GM04504 (cell line): ENCODE measurements around the gene LTN1.
"Not testable (repeated sequence)": the region's sequence is repeated elsewhere in the genome, so short reads cannot be mapped to it uniquely, and the experiment has no call there.

Experiments used
- DNase-seq: peaks from one replicate; pipeline ENCODE4 v3.0.0-alpha.2; 2012; ENCODE audit warnings: low read depth

LTN1 gene, protein sequence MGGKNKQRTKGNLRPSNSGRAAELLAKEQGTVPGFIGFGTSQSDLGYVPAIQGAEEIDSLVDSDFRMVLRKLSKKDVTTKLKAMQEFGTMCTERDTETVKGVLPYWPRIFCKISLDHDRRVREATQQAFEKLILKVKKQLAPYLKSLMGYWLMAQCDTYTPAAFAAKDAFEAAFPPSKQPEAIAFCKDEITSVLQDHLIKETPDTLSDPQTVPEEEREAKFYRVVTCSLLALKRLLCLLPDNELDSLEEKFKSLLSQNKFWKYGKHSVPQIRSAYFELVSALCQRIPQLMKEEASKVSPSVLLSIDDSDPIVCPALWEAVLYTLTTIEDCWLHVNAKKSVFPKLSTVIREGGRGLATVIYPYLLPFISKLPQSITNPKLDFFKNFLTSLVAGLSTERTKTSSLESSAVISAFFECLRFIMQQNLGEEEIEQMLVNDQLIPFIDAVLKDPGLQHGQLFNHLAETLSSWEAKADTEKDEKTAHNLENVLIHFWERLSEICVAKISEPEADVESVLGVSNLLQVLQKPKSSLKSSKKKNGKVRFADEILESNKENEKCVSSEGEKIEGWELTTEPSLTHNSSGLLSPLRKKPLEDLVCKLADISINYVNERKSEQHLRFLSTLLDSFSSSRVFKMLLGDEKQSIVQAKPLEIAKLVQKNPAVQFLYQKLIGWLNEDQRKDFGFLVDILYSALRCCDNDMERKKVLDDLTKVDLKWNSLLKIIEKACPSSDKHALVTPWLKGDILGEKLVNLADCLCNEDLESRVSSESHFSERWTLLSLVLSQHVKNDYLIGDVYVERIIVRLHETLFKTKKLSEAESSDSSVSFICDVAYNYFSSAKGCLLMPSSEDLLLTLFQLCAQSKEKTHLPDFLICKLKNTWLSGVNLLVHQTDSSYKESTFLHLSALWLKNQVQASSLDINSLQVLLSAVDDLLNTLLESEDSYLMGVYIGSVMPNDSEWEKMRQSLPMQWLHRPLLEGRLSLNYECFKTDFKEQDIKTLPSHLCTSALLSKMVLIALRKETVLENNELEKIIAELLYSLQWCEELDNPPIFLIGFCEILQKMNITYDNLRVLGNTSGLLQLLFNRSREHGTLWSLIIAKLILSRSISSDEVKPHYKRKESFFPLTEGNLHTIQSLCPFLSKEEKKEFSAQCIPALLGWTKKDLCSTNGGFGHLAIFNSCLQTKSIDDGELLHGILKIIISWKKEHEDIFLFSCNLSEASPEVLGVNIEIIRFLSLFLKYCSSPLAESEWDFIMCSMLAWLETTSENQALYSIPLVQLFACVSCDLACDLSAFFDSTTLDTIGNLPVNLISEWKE (N-terminal part only)

DNA sequence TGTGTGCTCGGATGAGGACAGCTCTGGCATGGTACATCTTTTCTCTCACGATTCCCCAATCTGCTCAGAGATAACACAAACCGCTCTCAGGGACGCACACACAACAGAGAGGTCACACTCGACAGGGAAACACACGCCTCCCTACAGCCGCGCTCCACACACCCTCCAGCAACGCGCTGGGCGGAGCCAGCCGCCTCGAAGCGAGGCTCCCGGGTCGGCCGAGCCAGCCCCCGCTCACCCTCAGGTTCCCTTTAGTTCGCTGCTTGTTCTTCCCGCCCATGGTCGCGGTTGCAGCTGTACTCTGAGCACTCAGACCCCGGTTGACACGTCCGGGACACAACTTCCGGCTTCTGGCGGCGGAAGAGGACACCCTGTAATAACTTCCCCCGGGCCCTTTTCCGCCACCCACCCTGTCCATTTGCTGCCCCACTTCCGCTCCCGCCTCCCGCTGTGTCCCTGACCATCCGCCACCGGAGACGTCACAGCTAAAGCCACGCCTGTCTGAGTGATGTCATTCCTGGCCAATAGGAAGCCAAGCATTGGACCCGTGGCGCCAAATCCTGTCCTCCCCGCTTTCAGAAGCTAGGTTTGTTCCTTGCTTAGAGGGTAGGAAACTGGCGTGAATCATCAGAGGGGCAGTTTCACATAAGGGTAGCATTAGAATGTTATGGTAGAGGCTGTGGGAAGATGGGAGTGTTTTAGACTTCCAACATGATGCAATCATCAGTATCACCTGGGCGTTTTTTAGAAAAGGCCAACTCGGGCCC is at the start of gene LTN1:
TSS of gene LTN1 (minus strand) at position 352 of the 767 bp plus-strand sequence. CDS start at position 280, 72 bp downstream.
- DNase-seq = peak; percentile 99

DNA sequence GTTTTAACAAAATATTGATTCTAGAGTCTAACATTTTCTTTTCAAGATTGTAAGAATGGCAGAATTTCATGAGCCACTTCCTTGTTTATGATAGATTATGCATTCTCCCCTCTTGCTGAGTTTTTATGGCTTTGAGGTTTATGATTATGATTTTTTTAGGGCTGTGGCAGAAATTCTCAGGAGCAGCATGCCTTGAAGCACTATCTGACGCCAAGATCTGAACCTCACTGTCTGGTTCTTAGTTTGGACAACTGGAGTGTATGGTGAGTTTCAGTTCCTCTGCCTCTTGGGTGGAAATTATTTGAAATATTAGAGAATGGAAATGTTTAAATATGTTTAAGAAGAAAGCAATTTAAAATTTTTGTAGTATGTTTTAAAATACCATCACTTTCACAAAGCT is 42.0 kb upstream of the LTN1 start:
- no peak for DNase-seq

DNA sequence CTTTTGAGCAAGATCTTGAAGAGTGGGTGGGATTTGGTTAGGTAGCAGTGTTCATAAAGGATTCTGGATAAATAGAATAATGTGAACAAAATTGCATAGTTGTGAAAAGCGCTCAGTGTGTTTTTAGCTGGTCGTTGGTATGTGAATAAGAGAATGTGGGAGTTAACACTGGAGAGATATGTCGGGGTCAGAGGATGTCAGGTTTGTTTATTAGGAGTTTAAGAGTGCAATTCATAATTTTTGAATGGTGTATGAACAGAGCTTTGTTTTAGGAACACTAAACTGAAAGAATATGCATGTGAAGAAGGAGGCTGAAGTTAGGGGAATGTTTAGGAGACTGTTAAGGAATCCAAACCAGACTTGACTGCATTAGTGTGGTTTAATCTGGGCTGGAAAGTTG is 41.2 kb upstream of the LTN1 start:
- no peak for DNase-seq

DNA sequence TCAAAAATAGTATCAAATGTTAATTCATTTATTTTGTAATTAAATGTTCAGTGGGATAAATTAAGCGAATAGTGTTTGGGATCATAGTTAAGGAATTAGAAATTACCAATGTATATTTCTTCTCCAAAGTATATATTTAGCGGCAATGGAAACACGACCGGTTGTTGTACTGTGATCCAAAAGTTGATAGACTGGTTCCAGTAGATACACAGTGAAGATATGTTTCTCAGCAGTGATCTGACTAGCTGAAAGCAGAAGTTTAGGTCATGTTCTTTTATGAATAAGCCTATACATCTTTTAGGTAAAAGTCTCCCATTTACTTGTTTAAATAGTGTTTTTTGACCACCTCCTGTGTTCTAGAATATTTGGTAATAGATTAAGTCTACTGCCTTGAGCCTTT is 40.6 kb upstream of the LTN1 start:
- no peak for DNase-seq

DNA sequence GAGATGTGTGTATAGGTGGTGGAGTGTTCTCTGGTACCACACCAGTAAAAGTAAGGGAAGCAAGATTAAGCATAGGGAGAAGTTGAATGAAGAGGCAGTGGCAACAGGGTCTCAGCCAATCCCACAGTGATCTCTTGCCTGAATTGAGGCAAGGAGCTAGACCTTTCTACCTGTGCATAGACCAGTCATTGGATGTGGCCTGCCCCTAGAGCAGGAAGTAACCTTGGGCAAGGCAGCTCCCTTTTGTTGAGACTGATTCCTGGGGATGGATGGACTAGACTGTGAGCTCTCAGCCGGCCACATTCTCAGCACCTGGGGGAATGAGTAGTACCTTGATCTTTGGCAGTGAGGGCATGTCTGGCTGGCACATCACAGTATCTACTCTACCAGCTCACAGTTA is 38.2 kb upstream of the LTN1 start:
- DNase-seq = no peak

DNA sequence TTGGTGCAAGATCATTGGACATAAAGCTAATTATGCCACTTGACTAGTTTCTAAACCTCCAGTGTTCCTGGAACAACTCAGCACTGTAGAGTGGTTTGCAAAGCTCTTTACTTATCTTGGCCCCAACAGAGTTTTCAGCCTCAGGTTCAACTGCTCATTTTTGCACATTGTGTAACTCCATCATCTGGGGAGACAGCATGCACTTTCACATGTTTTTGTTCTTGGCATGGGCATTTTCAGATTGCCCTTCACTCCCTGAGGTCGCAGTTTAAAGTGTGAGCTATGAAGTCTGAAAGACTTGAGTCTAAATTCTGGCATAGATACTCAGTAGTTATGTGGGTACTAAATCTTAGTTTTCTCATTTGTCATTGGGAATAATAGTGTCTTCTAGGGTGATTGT is 36.8 kb upstream of the LTN1 start:
- DNase-seq = no peak

DNA sequence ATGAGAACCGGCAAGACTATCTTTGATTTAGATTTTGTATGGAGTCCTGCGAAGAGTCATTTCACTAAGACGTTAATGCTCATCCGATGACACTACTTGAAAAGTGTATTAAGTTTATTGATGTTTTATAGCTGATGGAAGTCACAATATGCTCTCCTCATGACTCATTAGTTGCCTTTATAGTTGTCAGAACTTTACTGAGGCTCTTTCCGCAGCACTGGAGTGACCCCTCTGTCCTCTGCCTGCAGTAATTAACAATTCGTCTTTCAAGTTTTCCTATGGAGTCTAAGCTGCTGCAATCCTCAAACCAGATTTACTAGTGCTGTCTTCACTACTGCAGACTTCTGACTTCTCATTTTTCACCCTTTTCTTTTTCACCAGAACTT is 32.6 kb upstream of the LTN1 start:
- DNase-seq = no peak

DNA sequence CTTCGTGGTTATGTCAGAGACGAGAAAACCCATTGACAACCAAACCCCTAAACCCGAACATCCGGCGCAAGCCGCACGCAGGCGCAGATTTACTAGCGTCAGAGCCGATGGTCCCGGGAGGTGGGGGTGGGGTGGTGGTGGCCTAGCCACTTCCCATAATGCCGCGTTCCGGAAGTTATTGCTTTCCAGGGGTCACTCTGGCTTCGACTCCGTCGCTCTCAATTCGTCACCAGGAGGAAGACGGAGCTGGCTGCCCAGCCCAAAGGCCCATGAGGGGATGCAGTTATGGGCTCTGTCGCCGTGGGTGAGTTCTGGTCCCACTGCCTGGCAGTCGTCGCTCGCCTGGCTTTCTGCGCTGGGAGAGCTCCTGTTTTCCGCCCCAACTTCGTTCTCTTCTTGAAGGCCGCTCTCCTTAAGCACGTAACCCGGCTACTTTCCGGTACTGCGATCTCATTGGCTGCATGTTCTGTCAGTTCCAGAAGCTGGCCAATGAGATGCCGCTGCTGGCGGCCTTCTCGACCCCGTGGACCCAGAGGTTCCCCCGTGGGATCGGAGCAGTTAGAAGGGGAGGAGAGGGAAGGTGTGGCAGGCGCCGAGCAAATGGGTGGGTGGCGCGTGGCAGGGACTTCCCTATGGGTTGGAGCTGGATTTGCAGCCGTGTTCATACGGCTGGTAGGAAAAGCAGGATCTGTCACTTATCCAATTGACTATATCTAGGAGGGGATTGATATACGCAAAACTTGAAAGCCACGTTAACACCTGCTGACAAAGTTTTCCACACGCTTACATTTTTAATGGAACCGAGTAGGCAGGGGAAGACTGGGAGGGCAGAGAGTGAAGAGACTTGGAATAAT is 32.0 kb upstream of the LTN1 start, which contains the start of gene USP16:
TSS of gene USP16 (plus strand) at position 195 of the 854 bp plus-strand sequence. CDS start 3,246 bp downstream, outside the sequence.
- peak; percentile 99 for DNase-seq

DNA sequence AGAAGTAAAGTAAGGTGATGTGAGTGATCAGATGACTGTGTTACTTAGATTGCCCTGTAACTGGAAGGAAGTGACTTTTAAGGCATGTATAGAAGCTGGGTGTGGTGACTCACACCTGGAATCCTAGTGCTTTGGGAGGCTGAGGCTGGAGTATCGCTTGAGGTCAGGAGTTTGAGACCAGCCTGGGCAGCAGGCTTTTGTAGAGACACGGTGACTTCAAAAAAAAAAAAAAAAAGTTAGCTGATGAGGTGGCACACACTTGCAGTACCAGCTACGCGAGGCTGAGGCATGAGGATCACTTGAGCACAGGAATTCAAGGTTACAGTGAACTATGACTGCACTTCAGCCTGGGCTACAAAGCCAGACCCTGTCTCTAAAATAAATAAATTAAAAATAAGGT is 29.5 kb upstream of the LTN1 start:
- DNase-seq = no peak

DNA sequence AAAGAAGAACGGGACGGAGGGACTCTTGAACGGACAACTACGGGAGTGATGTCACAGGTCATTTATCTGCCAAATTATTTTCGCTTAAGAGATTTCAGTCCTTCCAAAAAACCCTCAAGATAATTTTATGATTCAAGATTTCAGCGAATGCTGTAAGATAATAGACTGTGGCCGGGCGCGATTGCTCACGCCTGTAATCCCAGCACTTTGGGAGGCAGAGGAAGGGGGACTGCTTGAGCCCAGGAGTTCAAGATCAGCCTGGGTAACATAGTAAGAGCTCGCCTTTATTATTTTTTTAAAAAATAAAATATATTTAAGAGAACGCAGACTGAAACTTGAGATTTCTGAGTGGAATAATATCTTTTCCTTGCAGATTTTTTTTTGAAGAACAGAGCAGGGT is 25.9 kb upstream of the LTN1 start:
- DNase-seq = no peak

DNA sequence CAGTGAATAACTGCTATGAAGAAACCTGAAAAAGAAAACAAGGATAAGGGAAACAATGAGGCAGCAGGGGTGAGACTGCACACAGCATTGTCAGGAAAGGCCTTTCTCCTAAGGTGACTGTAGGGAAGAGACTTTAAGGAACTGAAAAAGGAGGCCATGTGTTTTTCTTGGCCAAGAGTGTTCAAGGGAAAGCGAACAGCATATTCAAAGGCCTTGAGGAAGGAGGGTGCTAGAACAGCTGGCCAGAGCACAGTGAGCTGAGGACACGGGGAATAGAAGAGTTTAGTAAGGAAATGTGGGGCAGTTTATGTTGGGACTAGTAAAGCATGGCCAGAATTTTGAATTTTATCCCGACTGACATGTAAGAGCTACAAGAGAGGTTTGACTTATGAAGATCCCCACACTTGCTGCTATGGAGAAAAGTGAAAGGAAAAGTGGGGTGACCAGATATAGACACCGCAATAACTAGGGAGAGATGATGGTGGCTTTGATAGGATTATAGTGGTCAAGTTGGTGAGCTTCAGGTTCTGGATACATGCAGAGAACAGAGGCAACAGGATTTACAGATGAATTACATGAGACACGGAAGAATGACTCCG is 25.1 kb upstream of the LTN1 start:
- DNase-seq = no peak

DNA sequence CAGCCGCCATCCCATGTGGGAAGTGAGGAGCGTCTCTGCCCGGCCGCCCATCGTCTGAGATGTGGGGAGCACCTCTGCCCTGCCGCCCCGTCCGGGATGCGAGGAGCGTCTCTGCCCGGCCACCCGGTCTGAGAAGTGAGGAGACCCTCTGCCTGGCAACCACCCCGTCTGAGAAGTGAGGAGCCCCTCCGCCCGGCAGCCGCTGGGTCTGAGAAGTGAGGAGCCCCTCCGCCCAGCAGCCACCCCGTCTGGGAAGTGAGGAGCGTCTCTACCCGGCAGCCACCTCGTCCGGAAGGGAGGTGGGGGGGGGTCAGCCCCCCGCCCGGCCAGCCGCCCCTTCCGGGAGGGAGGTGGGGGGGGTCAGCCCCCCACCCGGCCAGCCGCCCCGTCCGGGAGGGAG is 18.6 kb upstream of the LTN1 start:
- not testable (repeated sequence) for DNase-seq

DNA sequence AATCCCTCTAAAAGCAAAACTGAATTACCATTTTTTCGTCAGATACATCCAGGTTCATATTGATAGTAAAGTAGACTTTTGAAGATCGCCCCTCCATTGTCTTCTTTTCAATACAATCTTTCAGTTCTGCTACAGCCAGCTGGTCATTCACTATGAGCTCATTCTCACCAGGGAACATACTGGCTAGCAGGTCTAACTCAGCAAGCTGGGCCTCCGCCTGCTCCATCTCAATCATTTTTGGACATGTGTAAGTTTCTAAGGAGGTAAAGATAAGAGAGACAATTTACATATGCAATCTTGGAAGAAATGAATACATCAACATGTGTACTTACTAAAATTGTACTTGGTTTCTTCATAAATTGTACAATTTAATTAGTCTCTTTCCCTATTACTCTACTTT is 15.7 kb upstream of the LTN1 start:
- DNase-seq = no peak

DNA sequence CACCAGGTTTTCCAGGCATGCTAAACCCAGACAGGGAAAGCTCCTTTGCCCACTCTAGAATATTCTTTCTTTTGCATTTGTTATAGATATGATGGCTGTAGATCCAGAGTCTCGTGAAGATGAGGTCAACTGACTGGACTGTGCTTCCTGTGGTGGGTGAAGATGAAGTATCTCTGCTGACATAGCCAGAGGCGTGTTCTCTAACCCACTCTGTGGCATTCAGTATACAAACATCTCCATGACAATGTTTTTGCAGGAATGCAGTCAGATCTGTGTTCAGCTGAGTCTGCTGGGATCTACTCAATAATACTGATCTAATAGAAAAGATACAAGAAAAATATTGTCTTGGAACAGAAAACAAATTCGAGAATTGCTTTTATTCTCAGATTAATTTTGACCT is 15.1 kb upstream of the LTN1 start:
- no peak for DNase-seq

DNA sequence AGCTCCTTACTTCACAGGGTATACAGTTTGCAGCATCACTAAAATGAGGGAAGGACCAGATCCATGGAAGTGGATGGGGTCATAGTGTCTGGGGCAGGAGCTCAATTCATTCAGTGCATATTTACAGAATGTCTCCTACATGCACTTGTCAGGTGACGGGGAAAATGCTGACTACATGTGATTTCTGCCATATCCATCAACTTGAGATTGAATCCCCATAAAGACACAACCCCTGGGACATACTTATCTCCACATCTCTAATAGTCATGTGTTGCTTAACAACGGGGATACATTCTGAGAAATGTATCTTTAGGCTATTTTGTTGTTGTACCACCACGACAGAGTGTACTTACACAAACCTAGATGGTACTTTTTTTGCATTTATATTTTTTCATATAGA is 14.5 kb upstream of the LTN1 start:
- no peak for DNase-seq

DNA sequence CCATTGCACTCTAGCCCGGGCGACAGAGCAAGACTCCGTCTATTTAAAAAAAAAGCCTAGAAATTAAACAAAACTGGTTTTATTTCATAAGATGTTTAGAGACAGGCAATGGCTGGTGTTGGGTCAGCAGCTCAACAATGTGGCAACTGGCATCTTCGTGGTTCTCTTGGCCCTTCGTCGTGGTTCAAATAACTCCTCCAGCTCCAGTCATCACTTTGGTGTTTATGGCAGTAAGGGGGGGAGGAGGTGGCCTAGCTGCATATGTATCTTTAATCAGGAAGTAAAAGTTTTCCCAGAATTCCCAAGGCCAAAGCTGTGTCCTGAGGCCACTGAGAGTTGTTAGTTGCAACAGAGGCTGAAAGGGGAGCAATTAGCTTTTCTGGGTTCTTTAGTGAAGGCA is 13.0 kb upstream of the LTN1 start:
- no peak for DNase-seq

DNA sequence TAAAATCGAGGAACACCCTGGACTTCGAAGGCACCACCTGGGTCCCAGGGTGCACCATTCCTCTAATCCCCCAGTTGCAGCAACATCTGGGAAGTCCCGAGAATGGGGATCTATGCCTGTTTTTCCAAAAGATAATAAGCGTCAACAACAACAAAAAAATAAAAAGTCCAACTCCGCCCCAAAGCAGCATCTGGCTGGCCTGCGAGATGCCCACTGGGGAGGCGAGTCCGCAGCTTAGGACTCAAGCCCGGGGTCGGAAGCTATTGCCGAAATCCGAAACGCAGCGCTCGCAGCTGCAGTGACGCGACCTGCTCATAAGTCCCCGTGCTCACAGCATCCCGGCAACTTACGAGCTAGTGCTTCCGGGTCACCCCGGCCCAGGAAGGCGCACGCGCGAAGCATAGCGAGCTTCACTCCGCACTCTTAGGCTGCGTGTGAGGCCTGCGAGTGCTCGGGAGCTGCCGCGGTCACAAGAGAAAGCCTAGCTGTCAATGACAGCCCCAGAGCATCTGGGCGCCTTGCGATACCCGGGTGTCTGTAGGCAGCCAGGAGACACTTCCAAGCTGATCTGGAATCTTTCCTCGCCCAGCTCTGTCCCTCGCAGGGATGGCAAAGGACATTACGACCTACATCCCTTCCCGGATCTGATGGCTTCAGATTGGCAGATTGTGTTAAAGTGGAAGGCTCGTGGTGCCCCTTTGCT is 9.9 kb upstream of the LTN1 start:
- DNase-seq = peak; percentile 85

DNA sequence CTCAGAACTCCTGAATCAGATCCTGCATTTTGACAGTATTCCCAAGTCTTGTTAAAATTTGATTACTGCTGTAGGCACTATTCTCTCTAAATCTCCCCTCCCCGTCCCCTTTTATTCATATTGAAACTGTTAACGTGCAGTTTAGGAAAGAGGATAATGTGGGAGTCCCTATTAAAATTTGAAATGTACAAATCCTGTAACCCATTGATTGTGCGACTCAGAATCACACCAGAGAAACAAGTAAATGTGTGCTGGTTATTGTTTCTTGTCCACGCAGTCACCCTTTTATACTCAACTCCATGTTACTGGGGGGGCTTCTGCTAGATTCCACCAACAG is 584 bp upstream of the LTN1 start:
- DNase-seq = no peak

DNA sequence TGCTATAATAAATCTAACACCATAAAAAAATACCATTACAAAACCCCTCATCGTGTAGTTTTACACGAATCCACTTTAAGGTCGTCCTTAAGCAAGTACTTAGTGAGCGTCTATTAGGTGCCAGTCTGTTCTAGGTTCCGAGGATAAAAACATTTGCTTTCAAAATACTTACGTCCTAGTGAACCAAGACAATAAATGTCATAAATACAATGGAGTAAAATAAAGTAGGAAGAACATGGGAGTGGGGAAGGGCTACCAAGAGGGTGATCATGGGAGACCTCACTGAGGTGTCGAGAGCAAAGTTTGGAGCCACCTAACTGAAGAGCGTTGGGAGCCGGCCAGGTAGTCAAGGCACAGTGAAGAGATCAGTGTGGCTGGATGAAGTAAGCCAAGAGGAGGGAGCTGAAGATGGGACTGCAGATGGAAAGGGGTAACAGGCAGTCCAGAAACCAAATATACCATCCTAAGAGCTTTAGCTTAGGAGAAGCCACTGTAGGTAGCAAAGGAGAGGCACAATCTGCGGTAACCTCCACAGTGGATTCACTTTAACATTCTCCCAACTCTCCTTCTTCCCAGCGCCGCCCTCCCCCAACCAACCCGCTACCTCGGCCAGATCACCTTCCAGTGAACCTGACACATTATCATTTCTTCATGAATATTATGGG is 684 bp downstream of the LTN1 start:
- DNase-seq = no peak
